ENCODE data around the gene KRTAP5-11. TPM values are rescaled to one million over a fixed set of nuclear protein-coding genes. Genes with fewer than 3 reads are reported as not detected.

KRTAP5-11 gene
- total and polyA plus RNA-seq, 2 of the 8 experiments (the other 6 are each of a cell fraction or from before 2014, with no cell fraction given), result not detected

DNA sequence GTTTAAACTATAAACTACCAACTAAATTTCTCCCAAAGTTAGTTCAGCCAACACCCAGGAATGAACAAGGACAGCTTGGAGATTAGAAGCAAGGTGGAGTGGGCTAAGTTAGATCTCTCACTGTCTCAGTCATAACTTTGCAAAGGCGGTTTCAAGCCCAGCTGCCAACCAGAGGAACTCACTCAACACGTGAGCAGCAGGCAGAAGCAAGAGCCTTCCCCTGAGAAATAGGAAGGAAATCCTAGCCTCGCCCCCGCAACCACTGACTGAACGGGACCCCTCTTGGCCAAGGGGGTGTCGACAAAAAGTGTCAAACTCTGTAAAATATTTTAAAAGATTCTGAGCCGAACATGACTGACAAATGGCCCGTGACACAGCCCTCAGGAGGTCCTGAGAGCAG, 38.8 kb downstream of the KRTAP5-11 start:
- Histone ChIP-seq H3K36me3 (ENCODE audit: control insufficient read depth in 2 of 4, insufficient read depth in 4 of 4, low read length in 3 of 4) (no peaks in the 10 kb centered on the region), H2AFZ (ENCODE audit: low read length) (no peak overlapping the region; the same call in 1 of the 2 replicates), H2BK15ac (ENCODE audit: low read length) (no peak overlapping the region), H2BK12ac (ENCODE audit: low read depth, low read length) (no peak overlapping the region), H3K4me2 (ENCODE audit: insufficient read depth in 1 of 2, low read depth in 2 of 2, low read length in 2 of 2) (no peak overlapping the region), H3K4me1 (replicated peaks in 1 of 4; ENCODE audit: control insufficient read depth in 3 of 4, insufficient read depth in 4 of 4, low read length in 3 of 4) (no peaks in the 10 kb centered on the region; a peak in 1 of 7 replicates), H2AK5ac (ENCODE audit: low read depth, low read length) (no peak overlapping the region), H3K56ac (replicated peaks; ENCODE audit: insufficient read length, low read depth, low read length) (no peak overlapping the region), H3K23me2 (ENCODE audit: low read depth, low read length) (no peaks in the 10 kb centered on the region), H3K79me1 (ENCODE audit: low read depth, low read length) (no peaks in the 10 kb centered on the region), H4K8ac (ENCODE audit: extremely low read depth, insufficient read depth, low read length) (no peak overlapping the region), H4K20me1 (replicated peaks in 1 of 2; ENCODE audit: control insufficient read depth in 1 of 2, insufficient read depth in 2 of 2, low read length in 2 of 2) (no peaks in the 10 kb centered on the region), H3K9me3 (ENCODE audit: insufficient read depth in 2 of 2, low read depth in 1 of 2, low read length in 1 of 2) (no peaks in the 10 kb centered on the region; a peak in 1 of 4 replicates), H3K9ac (replicated peaks in 1 of 4; ENCODE audit: extremely low read depth in 1 of 4, low read depth in 3 of 4, low read length in 3 of 4) (no peak overlapping the region), H3K4ac (replicated peaks; ENCODE audit: insufficient read length, low read depth, low read length) (no peak overlapping the region), H3K79me2 (ENCODE audit: control insufficient read depth in 1 of 2, insufficient read depth in 2 of 2, low read length in 2 of 2) (no peaks in the 10 kb centered on the region), H3K27ac (ENCODE audit: low read depth, low read length) (no peak overlapping the region), H4K5ac (ENCODE audit: insufficient read length, low read depth, low read length) (no peak overlapping the region), H3K23ac (ENCODE audit: insufficient read length) (no peak overlapping the region), H2BK5ac (ENCODE audit: low read depth, low read length) (no peak overlapping the region), H3K4me3 (ENCODE audit: extremely low read depth in 1 of 4, insufficient read depth in 2 of 4, low read depth in 3 of 4, low read length in 4 of 4) (no peak overlapping the region), H2BK20ac (ENCODE audit: low read length) (no peak overlapping the region), H3K27me3 (replicated peaks in 1 of 4; ENCODE audit: control insufficient read depth in 3 of 4, extremely low read depth in 1 of 4, insufficient read depth in 3 of 4, low read length in 3 of 4) (no peaks in the 10 kb centered on the region), H3K18ac (ENCODE audit: extremely low read depth, low read length) (no peak overlapping the region), H2BK120ac (replicated peaks; ENCODE audit: low read depth, low read length) (no peak overlapping the region), H3K14ac (ENCODE audit: insufficient read length) (no peak overlapping the region), H4K91ac (replicated peaks; ENCODE audit: insufficient read length, low read length) (no peak overlapping the region)
- ChIA-PET CTCF (ENCODE audit: partially characterized antibody) (interaction anchor here (0.6 to 5.6 kb wide), 3 partner anchors 19 to 448 kb away, joined by 3 to 28 read pairs (median 3); no protein-coding TSS in a partner anchor), POLR2A (ENCODE audit: partially characterized antibody) (no interaction called here)
- FAIRE-seq (no peak), DNase-seq (ENCODE audit: low read depth in 1 of 2, low spot score in 2 of 2) (no peak)
- WGBS, 2 experiments (ENCODE audit: extremely low coverage in 1 of 2, insufficient coverage in 1 of 2, insufficient read length in 1 of 2, insufficient replicate concordance in 2 of 2, low coverage in 1 of 2, low lambda C conversion rate in 2 of 2, missing lambda C conversion rate in 1 of 2), result 90% methylated on average over 8 of the region's 8 CpGs; no CpG with 5 or more reads in 1 of the 2 experiments
- TF ChIP-seq FOSL1 (IDR thresholded peaks at IDR 0.05; ENCODE audit: insufficient read depth, low read depth, low read length) (no peak), CEBPB (IDR thresholded peaks at IDR 0.05; ENCODE audit: low read depth, low read length) (no peak), SP2 (IDR thresholded peaks at IDR 0.05; ENCODE audit: low read length) (no peak), POLR2AphosphoS5 (IDR thresholded peaks at IDR 0.05; ENCODE audit: low read depth, low read length) (no peak), KDM5A (IDR thresholded peaks at IDR 0.05; ENCODE audit: low read length) (no peak), TCF12 (IDR thresholded peaks at IDR 0.05; ENCODE audit: low read depth, low read length) (no peak), JUN (IDR thresholded peaks at IDR 0.05; ENCODE audit: low read depth, low read length) (no peak), RBBP5 (IDR thresholded peaks at IDR 0.05; ENCODE audit: borderline replicate concordance, low read depth, low read length) (no peak), ZNF274 (IDR thresholded peaks at IDR 0.05; ENCODE audit: borderline replicate concordance, extremely low read depth, low read length) (no peak), TAF7 (optimal IDR thresholded peaks at IDR 0.05; ENCODE audit: borderline replicate concordance, low read depth, low read length) (no peak), NANOG (IDR thresholded peaks at IDR 0.05; ENCODE audit: insufficient read depth, low read depth, low read length, poor library complexity, severe bottlenecking) (no peak), EZH2 (IDR thresholded peaks at IDR 0.05; ENCODE audit: low read depth, low read length, severe bottlenecking) (no peak)
- TF ChIP-seq, protein P1, sequence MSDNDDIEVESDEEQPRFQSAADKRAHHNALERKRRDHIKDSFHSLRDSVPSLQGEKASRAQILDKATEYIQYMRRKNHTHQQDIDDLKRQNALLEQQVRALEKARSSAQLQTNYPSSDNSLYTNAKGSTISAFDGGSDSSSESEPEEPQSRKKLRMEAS (IDR thresholded peaks at IDR 0.05), result no peak
- TF ChIP-seq, protein P2, sequence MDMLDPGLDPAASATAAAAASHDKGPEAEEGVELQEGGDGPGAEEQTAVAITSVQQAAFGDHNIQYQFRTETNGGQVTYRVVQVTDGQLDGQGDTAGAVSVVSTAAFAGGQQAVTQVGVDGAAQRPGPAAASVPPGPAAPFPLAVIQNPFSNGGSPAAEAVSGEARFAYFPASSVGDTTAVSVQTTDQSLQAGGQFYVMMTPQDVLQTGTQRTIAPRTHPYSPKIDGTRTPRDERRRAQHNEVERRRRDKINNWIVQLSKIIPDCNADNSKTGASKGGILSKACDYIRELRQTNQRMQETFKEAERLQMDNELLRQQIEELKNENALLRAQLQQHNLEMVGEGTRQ (IDR thresholded peaks at IDR 0.05; ENCODE audit: low read length), result no peak

Measured in H1 (cell line).